Suppressor macrophage treated with lipopolysaccharide for 1 hour (primary cell): ENCODE data around the gene EZR.
A peak's percentile ranks its signal among the peaks of the same experiment; 100 is the strongest.

Source experiments
- DNase-seq, 3 donors: peaks; one replicate each; pipeline ENCODE4 v3.0.0-alpha.2; 2020 to 2022

EZR gene

DNA sequence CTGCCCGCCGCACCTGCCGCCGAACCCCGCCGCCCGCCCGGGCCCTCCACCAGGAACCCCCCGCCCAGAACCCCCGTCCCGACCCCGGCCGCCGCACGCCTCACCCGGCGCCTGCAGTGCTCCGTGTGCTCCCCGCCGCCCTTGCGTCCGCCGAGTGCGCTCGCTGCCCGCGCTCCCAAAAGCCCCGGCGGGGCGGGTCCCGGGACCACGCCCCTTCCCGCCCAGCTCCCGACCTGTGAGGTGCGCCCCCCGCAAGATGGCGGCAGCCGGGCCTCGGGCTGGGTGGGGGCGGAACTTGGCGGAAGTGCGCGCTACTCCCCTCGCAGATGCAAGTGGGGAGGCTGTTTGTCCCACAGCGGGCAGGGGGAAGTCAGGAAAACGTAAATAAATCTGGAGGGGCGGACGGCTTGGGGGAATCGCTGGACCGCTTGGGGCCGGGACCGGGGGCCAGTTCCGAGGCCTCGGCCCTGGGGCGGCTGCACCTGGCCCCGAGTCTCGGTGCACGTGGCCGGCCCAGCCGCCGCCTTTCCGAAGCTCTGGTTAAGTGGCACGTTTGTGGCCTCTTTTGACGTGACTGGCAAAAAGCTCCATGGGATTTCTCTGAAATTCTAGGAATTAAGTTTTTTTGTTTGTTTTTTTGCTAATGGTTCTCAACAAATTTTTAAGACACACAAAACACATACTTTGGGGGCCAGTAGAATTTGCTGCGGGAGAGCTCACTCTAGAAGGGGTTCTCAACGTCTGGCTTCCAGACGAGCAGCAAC lies at the start of gene EZR:
TSS of gene EZR (minus strand) at position 156 of the 764 bp plus-strand sequence. CDS start 1,275 bp downstream, outside the sequence.
- peak; percentile 76 to 92 (median 81) for DNase-seq

DNA sequence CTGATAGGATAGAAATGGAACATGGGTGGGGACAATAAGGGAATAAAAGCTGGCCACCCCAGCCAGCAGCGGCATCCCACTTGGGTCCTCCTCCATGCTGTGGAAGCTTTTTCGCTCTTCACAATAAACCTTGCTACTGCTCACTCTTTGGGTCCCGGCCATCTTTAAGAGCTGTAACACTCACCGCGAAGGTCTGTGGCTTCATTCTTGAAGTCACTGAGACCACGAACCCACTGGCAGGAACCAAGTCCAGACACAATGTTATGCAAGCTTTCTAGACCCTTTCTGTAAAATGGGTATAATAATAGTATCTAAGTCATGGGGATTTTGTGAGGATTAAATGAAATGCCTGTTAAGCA lies 48.9 kb upstream of the EZR start:
- DNase-seq, result no peak

DNA sequence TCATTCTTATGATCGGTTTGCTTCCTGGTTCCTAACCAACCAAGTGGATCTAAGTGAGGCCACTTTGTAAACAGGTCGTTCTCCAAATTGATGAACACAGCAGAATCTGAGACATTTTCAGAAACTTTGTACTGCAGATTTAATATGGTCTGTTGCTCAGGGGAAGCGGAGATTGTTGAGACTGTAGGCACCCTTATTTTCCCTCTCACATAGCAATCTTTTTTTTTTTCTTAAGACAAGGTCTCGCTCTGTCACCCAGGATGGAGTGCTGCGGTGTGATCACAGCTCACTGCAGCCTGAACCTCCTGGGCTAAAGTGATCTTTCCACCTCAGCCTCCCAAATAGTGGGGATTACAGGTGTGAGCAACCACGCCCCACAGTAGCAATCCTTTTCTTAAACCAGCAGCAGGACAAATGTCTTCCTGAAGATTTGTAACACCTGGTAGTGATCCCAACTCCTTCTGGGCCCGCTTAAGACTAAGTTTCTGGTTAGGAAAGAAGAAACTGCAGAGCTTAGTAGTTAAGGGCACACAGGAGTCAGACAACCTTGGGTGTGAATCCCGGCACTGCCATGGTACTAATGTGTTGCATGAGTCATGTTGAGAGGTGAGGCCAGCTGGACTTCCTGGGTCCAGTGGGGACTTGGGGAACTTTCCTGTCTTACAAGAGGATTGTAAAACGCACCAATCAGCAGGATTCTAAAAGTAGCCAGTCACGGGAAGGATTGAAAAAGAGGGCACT lies 48.4 kb upstream of the EZR start:
- no peak for DNase-seq

DNA sequence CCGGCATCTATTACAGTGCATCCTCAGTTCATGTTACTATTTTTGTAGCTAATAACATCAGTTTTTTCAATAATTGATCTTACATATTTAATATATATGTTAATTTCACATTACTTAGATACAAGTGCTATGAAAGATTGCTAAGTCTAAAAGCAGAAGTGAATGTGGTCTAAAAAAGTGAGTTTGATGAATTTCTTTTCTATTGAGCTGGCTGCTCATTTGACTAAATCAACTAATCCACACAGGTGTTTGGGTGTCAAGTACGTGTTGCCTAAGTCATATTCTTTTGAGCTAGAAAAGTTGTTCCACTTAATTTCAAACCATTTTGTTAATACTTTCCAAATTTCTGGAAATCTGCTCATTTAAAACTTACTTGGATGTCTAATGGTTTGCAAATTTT lies 46.6 kb upstream of the EZR start:
- no peak for DNase-seq

DNA sequence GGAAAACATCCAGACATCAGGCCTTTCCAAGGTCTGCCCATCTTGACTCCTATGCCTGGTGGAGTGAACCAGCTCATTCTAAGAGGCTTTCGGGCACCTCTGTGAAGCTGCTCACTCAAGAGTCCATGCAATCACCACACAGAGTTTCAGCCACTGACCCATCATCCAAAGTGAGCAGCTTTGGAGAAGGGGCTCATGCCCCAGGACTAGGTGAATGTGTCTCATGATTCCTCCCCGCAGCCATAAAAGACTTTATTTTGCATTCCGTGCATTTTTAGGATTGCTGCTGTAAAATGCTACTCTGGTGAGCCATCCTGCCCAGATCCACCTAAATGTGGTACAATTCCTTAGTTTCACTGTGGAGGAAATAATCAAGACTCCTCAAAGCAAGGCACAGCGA lies 44.5 kb upstream of the EZR start:
- no peak for DNase-seq

DNA sequence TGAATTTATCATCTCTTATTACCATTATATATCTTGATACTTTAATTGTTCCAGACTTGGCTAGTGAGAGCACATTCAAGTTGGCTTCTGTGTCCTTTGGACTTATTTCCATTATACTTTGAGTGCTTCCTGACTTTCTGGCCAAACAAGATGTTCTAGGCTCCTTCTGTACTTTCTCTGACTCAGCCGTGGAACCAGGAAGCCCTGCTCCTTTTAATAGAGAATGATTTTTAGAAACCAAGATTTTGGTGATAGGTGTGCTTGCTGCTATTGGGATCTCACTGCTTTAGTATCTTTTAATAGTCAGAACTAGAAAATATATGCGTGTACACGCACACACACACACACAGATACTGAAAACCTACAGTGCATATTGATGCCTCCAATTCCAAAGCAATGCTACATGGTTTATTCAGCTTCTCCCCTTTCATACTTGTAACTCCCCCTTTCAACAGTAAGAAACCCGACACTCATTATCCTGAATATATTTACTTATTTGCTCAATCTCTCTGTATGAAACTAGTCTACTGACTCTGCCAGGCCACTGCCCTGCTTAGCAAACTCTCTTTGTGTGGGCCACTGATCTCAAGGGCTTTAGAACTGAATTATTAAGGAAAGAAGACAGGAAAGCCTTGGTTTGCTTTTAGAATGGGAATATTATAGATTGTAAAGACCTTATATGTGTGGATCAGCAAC lies 42.7 kb upstream of the EZR start:
- no peak for DNase-seq

DNA sequence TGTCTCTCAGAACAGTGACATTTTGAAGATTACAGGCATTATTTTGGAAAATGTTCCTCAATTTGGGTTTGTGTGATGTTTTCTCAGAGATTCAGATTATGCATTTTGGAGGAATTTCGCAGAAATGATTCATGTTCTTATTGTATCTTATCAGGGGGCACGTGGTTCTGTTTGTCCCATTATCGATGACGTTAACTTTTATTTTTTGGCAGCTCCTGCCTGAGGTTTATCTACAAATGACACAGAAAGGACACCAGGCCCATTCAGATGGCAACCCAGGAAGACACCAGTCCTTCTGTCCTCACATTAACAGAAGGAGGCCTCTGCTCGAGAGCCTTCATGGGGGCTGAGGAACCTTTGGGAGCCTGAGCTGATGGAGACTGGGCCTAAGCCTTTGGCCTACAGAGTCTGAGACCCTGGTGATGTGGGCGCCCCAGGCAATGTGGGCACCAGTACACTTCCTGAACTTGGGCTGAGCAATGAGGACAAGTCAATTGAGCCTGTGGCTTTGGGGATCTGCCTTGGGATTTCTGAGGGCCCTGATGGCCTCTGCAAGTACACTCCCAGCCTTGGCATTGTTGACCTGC lies 41.2 kb upstream of the EZR start:
- DNase-seq, result no peak

DNA sequence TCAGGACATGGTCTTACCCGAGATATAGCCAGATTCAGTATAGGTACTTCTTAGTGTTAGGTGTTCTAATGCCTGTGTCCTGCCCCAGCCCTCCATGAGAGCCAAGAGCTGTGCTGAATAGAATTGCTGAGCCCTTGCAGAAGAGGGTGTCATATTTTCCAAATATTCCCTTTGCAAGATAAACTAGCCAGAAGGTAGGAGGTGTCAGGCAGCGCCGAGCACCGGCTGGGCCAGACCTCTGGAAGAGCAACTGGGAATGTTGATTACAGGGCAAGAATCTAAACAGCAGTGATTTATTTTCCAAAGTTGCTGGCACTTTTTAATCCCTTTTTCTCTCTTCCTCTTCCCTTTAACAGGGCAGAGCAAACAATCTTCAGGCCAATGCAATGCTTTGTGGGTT lies 37.1 kb upstream of the EZR start:
- DNase-seq, result no peak

DNA sequence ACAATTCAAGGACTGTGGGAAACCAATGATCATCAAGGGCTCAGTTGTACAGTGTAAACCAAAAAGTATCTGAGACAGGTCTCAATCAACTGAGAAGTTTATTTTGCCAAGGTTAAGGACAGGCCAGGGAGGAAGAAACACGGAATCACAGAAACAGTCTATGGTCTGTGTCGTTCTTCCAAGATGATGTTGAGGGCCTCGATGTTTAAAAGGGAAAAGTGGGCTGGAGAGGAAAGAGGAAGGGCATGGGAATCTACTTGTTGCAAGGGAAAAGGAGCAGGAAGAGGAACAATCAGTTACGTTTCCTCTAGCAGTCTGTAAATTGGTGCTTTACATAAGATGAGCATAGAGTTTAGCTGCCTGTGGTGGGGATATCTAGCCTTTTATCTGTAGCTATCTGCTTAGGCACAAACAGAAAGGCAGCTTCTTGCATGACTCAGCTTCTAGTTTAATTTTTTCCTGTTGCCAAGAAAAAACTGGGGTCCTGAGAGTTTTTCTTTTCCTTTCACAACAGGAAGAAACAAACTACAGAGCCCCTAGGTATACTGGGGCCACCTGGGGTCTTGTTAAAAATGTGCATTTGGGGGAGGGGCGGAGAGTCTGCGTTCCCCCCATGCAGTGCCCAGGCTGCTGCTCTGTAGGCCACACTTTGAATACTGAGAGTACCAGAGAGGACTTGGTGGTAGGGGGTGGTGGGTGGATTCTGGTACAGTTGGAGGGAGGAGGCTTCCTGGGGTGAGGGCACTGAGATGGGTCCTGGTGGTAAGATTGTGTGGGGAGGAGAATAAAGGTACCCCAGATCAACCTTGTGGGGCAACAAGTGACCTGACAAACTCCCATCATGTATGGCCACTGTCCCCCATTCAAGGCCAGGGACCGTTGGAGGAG lies 35.3 kb upstream of the EZR start:
- peak in 2 of 3 donors; percentile 33 to 47 for DNase-seq

DNA sequence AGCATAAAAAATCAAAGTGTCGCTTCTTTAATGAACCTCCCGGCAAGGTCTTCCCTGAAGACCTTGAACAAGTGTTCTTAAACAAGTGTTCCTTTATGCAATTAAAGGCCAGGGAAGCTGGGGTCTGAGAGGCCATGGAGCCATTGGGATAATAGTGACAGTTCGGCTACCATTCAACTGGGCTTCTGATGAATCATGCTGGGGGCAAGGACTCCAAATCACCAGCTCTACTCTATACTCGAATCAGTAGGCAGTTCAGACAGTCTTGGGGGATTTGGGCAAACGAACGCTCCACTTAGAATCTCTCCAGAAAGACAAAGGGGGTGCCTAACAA lies 34.7 kb upstream of the EZR start:
- no peak for DNase-seq

DNA sequence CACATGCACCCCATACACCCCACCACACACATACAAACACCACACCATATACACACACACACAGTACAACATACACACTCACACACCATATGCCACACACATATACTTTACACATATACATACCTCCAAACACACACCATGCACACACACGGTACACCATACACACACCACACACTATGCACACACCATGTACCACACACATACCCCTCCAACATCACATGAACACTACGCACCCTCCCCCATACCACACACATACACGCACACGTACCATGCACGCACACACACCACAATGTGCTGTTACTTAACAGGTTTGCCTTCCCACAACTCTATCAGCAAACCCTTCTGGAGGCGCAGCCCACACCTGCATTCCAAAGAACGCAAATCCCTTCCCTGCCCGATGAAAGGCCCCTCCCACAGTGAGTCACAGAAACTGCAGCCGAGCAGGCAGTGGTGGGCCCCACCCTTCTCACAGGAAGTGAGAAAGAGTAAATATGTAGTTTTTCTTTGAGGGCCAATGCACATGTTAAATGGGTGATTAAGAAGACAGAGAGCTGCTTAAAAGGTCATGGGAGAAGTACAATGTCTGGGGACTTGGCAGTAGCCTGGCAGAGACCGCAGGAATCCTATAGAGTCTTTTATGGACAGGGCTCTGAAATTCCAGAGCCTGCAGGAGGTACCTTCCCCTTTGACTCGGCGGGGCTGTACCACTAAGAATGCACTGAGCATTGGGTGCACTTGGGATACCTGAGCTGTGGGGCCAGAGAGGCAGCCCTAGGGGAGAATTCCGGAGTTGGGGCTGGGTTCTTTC lies 34.1 kb upstream of the EZR start:
- DNase-seq, result peak; percentile 76 to 81 (median 79)

DNA sequence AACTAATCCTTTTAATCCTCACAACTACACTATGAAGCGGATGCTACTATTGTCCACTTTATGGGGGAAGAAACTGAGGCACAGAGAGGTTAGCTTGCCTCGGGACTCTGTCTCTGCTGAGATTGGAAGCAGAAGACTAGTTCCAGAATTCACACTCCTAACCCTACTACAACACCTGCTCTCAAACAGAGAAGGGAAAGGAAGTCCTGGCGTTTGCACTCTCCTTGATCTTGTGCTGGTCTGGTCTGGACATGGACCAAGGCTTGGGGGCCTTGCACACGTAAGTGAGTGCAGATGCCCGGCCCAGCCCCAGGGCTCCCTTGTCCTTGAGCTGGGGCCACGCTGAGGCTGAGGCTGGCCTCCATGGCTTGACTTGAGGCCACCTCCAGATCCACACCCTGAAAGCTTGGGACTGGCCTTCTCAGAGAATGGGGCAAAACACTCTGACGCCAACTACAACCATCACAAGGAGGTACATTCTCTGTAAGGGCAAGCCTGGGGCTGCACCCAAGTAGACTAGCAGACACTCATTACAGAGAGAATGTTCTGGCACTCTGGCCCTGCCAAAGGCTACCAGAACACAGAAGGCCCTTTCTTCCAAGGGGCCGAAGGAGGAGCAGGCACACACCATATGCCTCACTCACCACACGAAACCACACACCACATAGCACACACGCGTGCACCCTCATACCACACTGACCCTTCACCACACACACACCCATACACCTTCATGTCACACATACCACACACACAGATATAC lies 33.3 kb upstream of the EZR start:
- DNase-seq, result no peak

DNA sequence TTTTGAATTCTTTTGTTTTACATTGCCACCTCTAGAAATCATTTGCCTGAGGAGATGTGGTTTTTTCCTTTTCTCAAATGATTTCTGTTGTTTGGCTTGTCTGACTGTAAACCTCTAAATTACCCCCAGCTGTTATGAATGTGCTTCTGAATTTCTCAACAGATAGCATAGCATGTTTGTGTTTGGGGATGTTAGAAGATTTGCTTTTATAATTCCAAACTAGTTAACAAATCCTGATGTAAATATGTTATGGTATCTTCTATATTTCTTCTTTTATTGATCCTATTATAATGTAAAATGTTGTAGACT lies 31.6 kb upstream of the EZR start:
- no peak for DNase-seq

DNA sequence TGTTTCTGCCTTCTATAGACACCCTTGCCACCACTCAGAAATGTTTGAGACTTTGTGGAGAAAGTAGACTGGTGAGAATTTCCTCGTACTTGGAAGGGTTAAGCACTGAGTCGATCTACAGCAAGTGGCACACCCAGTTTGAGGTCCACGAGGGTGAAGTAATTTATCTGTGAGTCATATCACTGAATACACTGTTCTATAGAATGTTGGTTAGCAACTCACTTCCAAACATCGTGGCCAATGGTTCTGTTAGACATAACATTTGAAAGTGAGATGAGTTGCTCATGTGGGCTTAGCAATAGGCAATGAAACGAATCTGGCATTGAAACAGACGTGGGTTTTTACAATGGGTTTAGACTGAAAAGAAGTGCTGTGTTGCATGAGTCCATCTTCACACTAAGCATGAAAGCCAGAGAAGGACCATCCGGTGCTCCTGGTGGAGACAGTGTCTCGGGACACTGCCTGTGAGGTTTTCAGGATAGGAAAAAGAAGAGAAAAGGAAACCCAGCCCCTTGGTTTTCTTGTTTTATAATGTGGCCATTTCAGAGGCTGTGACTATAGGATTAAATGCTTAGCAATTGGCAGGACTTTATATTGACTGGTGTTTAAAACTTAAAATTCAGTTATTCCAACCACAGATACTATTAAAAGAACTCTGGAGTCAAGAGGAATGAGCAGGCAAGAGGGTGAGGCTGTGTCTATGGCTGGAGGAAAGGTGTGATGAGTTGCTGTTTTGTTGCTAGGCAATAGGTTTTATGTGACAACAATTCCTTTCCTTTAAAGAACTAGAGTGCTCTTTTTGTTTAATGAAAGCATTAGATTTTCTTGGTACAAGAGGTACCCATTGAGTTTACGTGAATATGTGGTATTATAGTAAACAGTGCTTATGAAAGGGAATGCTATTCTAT lies 31.0 kb upstream of the EZR start:
- peak; percentile 58 to 86 (median 84) for DNase-seq

DNA sequence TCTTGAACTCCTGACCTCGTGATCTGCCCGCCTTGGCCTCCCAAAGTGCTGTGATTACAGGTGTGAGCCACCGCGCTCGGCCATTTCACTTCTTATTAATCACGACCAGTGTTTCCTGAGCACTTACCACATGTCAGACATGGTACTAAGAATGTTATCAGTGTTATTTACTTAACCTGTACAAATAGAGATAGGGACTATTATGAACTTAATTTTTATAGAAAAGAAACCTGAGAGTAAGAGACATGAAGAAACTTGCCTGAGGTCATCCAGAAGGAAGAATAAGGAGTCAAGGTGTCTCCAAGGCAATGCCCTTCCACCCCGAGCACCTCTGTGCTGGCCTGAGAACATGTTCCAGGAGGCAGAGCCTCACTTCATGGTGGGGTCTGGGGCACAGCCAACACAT lies 29.3 kb upstream of the EZR start:
- DNase-seq, result no peak

DNA sequence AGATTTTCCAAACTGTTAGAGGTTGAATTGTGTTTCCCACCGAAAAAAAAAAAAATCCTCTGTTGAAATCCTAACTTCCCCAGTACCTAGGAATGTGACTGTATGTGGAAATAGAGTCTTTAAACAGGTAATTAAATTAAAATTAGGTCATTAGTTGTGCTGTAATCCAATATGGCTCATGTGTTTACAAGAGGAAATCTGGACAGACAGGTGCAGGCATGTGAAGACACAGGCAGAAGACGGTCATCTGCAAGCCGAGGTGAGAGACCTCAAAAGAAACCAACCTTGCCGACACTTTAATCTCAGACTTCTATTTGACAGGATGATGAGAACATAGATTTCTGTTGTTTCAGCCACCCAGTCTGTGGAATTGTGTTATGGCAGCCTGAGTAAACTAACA lies 28.6 kb upstream of the EZR start:
- no peak for DNase-seq

DNA sequence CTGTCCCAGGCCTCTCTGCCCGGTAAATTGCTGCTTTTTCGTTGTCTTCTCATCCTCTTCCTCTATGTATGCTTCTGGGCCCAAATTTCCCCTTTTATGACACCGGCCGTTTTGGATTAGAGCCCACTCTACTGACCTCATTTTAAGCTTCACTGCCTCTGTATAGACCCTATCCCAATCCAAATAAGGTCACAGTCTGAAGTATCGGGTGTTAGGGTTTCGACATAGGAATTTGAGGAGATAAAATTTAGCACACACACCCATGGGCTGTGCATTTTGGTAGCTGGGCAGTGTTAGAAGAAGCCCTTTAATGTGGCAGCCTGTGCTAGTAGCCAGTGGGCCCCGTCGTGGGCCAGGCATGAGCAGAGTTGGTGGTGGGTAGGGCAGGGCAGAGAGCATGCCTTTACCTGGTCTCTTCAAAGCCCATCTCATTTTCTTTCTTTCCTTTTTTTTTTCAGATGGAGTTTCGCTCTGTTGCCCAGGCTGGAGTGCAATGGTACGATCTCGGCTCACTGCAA lies 27.9 kb upstream of the EZR start:
- DNase-seq, result no peak

DNA sequence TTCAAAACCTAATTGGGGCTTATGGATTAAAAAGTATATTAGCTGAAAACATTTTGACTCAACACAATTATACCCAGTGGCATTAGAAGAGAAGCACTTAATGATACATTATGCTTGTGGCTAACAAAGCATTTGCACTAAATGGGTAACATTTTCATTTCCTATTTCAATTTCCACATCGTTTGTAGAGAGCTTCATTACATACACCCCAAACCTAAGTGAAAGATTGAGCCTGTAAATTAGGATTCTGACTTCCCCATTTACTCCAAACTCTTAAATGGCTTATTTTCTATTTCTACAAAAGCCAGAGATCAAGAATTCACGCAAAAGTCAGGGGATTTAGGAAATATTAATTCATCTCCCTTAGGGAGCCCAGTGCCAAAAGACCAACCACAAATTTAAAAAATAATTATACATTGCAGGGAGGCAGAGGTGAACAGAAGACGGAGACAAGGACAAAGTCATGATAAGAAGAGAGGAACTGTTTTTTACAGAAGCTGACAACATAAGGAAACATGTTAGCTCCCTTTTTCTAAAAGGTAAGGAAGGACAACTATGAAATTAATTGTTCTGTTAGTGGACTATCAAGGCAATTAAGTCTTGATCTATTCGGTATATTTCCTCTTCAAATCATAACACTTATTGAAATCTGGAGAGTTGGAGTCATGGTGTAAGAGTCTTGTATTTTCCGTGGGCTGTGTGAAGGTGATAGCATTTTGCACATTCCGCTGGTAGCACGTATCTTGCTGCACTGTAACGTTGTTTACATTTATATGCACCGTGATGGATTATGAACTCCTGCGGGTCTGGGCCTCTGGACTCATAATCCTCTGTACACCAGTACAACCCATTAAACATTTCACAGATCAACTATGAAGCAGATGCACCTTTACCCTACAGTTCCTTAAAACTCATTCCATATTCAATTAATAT lies 24.8 kb upstream of the EZR start:
- no peak for DNase-seq

DNA sequence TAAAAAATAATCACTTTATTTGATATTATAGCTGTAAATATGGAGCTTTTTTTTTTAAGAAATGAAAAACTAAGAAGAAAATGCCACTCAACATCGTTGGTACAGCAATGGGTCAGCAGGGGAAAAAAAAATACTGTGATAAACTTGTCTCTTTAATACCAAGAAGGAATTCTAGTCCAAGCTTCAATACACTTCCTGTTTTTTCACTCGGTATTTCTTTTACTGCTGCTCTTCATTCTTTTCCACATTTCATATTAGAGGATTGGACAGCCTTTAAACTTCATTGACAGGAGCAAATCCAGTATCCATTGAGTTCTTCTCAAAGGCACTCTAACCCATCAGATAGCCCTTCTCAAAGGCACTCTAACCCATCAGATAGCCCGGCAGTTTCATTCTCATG lies 22.2 kb upstream of the EZR start:
- DNase-seq, result no peak
